Measurements from ENCODE around the gene FUCA2. TPM values are rescaled to one million over a fixed set of nuclear protein-coding genes. Genes with fewer than 3 reads are reported as not detected.

FUCA2 gene
- total RNA-seq, 1 donor from 2014 or later, result 64.0 TPM

- Mint-ChIP-seq H3K9me3 (ENCODE audit: unreplicated experiment) (peaks cover 1% of the 10 kb centered on the region), H3K27ac (ENCODE audit: unreplicated experiment) (no peak overlapping the region), H3K4me3 (ENCODE audit: unreplicated experiment) (no peak overlapping the region), H3K27me3 (ENCODE audit: low read depth, unreplicated experiment) (peaks cover 7% of the 10 kb centered on the region), H3K36me3 (ENCODE audit: low read depth, unreplicated experiment) (no peaks in the 10 kb centered on the region), H3K4me1 (ENCODE audit: low read depth, unreplicated experiment) (no peaks in the 10 kb centered on the region)
- Histone ChIP-seq H2AFZ (ENCODE audit: low read depth, low read length) (no peak overlapping the region), H3K4me1 (ENCODE audit: insufficient read depth, low read length) (no peaks in the 10 kb centered on the region), H3K9ac (ENCODE audit: low read length) (no peak overlapping the region), H3K79me2 (ENCODE audit: insufficient read depth, low read length) (no peaks in the 10 kb centered on the region), H4K20me1 (ENCODE audit: insufficient read depth, low read length) (no peaks in the 10 kb centered on the region), H3K4me3 (ENCODE audit: insufficient read depth, low read depth, low read length) (no peak overlapping the region), H3K4me2 (ENCODE audit: low read length) (no peak overlapping the region), H3K27me3 (ENCODE audit: insufficient read depth, low read length) (no peaks in the 10 kb centered on the region), H3K27ac (ENCODE audit: low read depth, low read length) (no peak overlapping the region), H3K9me3 (ENCODE audit: insufficient read depth, low read depth, low read length) (no peaks in the 10 kb centered on the region), H3K36me3 (ENCODE audit: insufficient read depth, low read length) (no peaks in the 10 kb centered on the region)
- DNase-seq (ENCODE audit: low read depth), result no peak
- TF ChIP-seq EZH2 (IDR thresholded peaks at IDR 0.05; ENCODE audit: insufficient read depth, low read length), result no peak
- TF ChIP-seq CTCF (IDR thresholded peaks at IDR 0.05; ENCODE audit: insufficient read depth, low read depth, low read length), result no peak
- no peak for FAIRE-seq
Measured at GRCh38 chr6:143525356-143525755, 13.8 kb upstream of the FUCA2 start.

- DNase-seq (ENCODE audit: low read depth) (no peak), FAIRE-seq (no peak)
- no peaks in the 10 kb centered on the region for H3K4me1 ChIP-seq (ENCODE audit: insufficient read depth, low read length)
- no peaks in the 10 kb centered on the region for H4K20me1 ChIP-seq (ENCODE audit: insufficient read depth, low read length)
- no peaks in the 10 kb centered on the region for H3K9me3 ChIP-seq (ENCODE audit: insufficient read depth, low read depth, low read length)
- no peaks in the 10 kb centered on the region for H3K79me2 ChIP-seq (ENCODE audit: insufficient read depth, low read length)
- H3K27me3 ChIP-seq (ENCODE audit: insufficient read depth, low read length), result peaks cover 5% of the 10 kb centered on the region
- no peak overlapping the region for H3K4me2 ChIP-seq (ENCODE audit: low read length)
- no peak for TF ChIP-seq EZH2 (IDR thresholded peaks at IDR 0.05; ENCODE audit: insufficient read depth, low read length)
- no peak for TF ChIP-seq CTCF (IDR thresholded peaks at IDR 0.05; ENCODE audit: insufficient read depth, low read depth, low read length)
- H3K27ac ChIP-seq (ENCODE audit: low read depth, low read length), result no peak overlapping the region
- H3K27me3 Mint-ChIP-seq (ENCODE audit: low read depth, unreplicated experiment), result peaks cover 8% of the 10 kb centered on the region
- no peaks in the 10 kb centered on the region for H3K36me3 Mint-ChIP-seq (ENCODE audit: low read depth, unreplicated experiment)
- no peak overlapping the region for H3K4me3 ChIP-seq (ENCODE audit: insufficient read depth, low read depth, low read length)
- peaks cover 5% of the 10 kb centered on the region for H3K9me3 Mint-ChIP-seq (ENCODE audit: unreplicated experiment)
- no peak overlapping the region for H3K9ac ChIP-seq (ENCODE audit: low read length)
- no peak overlapping the region for H3K27ac Mint-ChIP-seq (ENCODE audit: unreplicated experiment)
- no peak overlapping the region for H2AFZ ChIP-seq (ENCODE audit: low read depth, low read length)
- H3K4me3 Mint-ChIP-seq (ENCODE audit: unreplicated experiment), result no peak overlapping the region
- no peaks in the 10 kb centered on the region for H3K36me3 ChIP-seq (ENCODE audit: insufficient read depth, low read length)
- H3K4me1 Mint-ChIP-seq (ENCODE audit: low read depth, unreplicated experiment), result no peaks in the 10 kb centered on the region
Measured at GRCh38 chr6:143522039-143522600, 10.6 kb upstream of the FUCA2 start.

GRCh38 chr6:143517447-143517773, 5.9 kb upstream of the FUCA2 start:
- Histone ChIP-seq H3K4me1 (ENCODE audit: insufficient read depth, low read length) (no peaks in the 10 kb centered on the region), H3K4me3 (ENCODE audit: insufficient read depth, low read depth, low read length) (no peak overlapping the region), H3K9me3 (ENCODE audit: insufficient read depth, low read depth, low read length) (no peaks in the 10 kb centered on the region), H3K79me2 (ENCODE audit: insufficient read depth, low read length) (no peaks in the 10 kb centered on the region), H3K27me3 (ENCODE audit: insufficient read depth, low read length) (peaks cover 7% of the 10 kb centered on the region), H2AFZ (ENCODE audit: low read depth, low read length) (no peak overlapping the region), H4K20me1 (ENCODE audit: insufficient read depth, low read length) (no peaks in the 10 kb centered on the region), H3K4me2 (ENCODE audit: low read length) (no peak overlapping the region), H3K9ac (ENCODE audit: low read length) (no peak overlapping the region), H3K36me3 (ENCODE audit: insufficient read depth, low read length) (no peaks in the 10 kb centered on the region), H3K27ac (ENCODE audit: low read depth, low read length) (no peak overlapping the region)
- Mint-ChIP-seq H3K36me3 (ENCODE audit: low read depth, unreplicated experiment) (no peaks in the 10 kb centered on the region), H3K9me3 (ENCODE audit: unreplicated experiment) (peaks cover 4% of the 10 kb centered on the region), H3K4me3 (ENCODE audit: unreplicated experiment) (no peak overlapping the region), H3K4me1 (ENCODE audit: low read depth, unreplicated experiment) (peaks cover 3% of the 10 kb centered on the region), H3K27ac (ENCODE audit: unreplicated experiment) (no peak overlapping the region), H3K27me3 (ENCODE audit: low read depth, unreplicated experiment) (peaks cover 27% of the 10 kb centered on the region)
- no peak for DNase-seq (ENCODE audit: low read depth)
- TF ChIP-seq EZH2 (IDR thresholded peaks at IDR 0.05; ENCODE audit: insufficient read depth, low read length), result no peak
- TF ChIP-seq CTCF (IDR thresholded peaks at IDR 0.05; ENCODE audit: insufficient read depth, low read depth, low read length), result no peak
- no peak for FAIRE-seq
